ENCODE results near the gene ERBIN.

GRCh38 chr5:66009277-66009676 lies 82.9 kb downstream of the ERBIN start:
- TF ChIP-seq, protein P1, sequence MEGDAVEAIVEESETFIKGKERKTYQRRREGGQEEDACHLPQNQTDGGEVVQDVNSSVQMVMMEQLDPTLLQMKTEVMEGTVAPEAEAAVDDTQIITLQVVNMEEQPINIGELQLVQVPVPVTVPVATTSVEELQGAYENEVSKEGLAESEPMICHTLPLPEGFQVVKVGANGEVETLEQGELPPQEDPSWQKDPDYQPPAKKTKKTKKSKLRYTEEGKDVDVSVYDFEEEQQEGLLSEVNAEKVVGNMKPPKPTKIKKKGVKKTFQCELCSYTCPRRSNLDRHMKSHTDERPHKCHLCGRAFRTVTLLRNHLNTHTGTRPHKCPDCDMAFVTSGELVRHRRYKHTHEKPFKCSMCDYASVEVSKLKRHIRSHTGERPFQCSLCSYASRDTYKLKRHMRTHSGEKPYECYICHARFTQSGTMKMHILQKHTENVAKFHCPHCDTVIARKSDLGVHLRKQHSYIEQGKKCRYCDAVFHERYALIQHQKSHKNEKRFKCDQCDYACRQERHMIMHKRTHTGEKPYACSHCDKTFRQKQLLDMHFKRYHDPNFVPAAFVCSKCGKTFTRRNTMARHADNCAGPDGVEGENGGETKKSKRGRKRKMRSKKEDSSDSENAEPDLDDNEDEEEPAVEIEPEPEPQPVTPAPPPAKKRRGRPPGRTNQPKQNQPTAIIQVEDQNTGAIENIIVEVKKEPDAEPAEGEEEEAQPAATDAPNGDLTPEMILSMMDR (IDR thresholded peaks at IDR 0.05; ENCODE audit: poor library complexity) = no peak
- TF ChIP-seq EZH2 (IDR thresholded peaks at IDR 0.05; ENCODE audit: borderline replicate concordance) = no peak

Measured in hepatocyte (in vitro differentiated cells).